Measurements from ENCODE around the gene PPRC1. TPM values are rescaled to one million over a fixed set of nuclear protein-coding genes. Genes with fewer than 3 reads are reported as not detected.

PPRC1 gene
- total RNA-seq, 2 experiments from 2014 or later = 32.5 to 35.8 TPM

GRCh38 chr10:102140218-102140617 lies 7.4 kb downstream of the PPRC1 start:
- Mint-ChIP-seq H3K36me3 (ENCODE audit: low read depth) (peaks cover 64% of the 10 kb centered on the region), H3K27me3 (no peaks in the 10 kb centered on the region), H3K27ac (no peak overlapping the region), H3K4me1 (peaks cover 22% of the 10 kb centered on the region), H3K9me3 (no peaks in the 10 kb centered on the region), H3K4me3 (no peak overlapping the region)
- CTCF ChIA-PET = no interaction called here
- POLR2A ChIA-PET = interaction anchor here (4.3 kb wide), 1 partner anchor 12 kb away, joined by 34 read pairs; the partner anchor contains the start of gene NOLC1
- no peak for DNase-seq

DNA sequence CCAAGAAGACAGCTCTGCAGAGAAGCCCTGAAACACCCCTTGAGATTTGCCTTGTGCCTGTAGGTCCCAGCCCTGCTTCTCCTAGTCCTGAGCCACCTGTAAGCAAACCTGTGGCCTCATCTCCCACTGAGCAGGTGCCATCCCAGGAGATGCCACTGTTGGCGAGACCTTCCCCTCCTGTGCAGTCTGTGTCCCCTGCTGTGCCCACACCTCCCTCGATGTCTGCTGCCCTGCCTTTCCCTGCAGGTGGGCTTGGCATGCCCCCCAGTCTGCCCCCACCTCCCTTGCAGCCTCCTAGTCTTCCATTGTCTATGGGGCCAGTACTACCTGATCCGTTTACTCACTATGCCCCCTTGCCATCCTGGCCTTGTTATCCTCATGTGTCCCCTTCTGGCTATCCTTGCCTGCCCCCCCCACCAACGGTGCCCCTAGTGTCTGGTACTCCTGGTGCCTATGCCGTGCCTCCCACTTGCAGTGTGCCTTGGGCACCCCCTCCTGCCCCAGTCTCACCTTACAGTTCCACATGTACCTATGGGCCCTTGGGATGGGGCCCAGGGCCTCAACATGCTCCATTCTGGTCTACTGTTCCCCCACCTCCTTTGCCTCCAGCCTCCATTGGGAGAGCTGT lies 8.2 kb downstream of the PPRC1 start:
- Mint-ChIP-seq H3K4me3 (no peak overlapping the region), H3K36me3 (ENCODE audit: low read depth) (peaks cover 63% of the 10 kb centered on the region), H3K27ac (no peak overlapping the region), H3K4me1 (peaks cover 14% of the 10 kb centered on the region), H3K27me3 (no peaks in the 10 kb centered on the region), H3K9me3 (no peaks in the 10 kb centered on the region)
- no peak for DNase-seq
- ChIA-PET CTCF (interaction anchor here (0.6 kb wide), 1 partner anchor 28 kb away, joined by 3 read pairs; no protein-coding TSS in a partner anchor), POLR2A (interaction anchor here (4.3 kb wide), 1 partner anchor 11 kb away, joined by 34 read pairs; the partner anchor contains the start of gene NOLC1)

DNA sequence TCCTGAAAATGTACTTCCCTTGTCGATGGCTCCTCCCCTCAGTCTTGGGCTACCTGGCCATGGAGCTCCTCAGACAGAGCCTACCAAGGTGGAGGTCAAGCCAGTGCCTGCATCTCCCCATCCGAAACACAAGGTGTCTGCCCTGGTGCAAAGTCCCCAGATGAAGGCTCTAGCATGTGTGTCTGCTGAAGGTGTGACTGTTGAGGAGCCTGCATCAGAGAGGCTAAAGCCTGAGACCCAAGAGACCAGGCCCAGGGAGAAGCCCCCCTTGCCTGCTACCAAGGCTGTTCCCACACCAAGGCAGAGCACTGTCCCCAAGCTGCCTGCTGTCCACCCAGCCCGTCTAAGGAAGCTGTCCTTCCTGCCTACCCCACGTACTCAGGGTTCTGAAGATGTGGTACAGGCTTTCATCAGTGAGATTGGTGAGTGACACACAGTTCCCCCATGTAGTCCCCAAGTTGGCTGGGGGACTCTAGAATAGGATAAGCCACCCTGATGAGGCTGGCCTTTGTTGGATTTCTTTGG lies 8.8 kb downstream of the PPRC1 start:
- no peak overlapping the region for H3K4me3 Mint-ChIP-seq
- DNase-seq = no peak
- peaks cover 9% of the 10 kb centered on the region for H3K4me1 Mint-ChIP-seq
- peaks cover 65% of the 10 kb centered on the region for H3K36me3 Mint-ChIP-seq (ENCODE audit: low read depth)
- H3K27ac Mint-ChIP-seq = no peak overlapping the region
- CTCF ChIA-PET = interaction anchor here (0.6 to 1.2 kb wide), 2 partner anchors 10 to 28 kb away, joined by 3 read pairs; partner anchors contain the start of gene NOLC1
- H3K27me3 Mint-ChIP-seq = no peaks in the 10 kb centered on the region
- no peaks in the 10 kb centered on the region for H3K9me3 Mint-ChIP-seq
- POLR2A ChIA-PET = interaction anchor here (0.9 to 4.3 kb wide), 2 partner anchors 10 to 11 kb away, joined by 3 to 34 read pairs; partner anchors contain the start of gene NOLC1

DNA sequence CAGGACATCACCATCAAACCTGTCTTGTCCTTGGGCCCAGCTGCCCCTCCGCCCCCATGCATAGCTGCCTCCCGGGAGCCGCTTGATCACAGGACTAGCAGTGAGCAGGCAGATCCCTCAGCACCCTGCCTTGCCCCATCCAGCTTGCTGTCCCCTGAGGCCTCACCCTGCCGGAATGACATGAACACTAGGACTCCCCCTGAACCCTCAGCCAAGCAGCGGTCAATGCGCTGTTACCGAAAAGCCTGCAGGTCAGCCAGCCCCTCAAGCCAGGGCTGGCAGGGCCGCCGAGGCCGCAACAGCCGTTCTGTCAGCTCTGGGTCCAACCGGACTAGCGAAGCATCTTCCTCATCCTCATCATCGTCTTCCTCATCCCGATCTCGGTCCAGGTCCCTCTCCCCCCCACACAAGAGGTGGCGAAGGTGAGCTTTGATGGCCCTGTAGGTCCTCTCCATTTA lies 14.2 kb downstream of the PPRC1 start:
- POLR2A ChIA-PET = interaction anchor here (1.6 to 2.1 kb wide), 2 partner anchors 9 to 12 kb away, joined by 8 to 9 read pairs; no protein-coding TSS in a partner anchor
- H3K27ac Mint-ChIP-seq = no peak overlapping the region
- no peak for DNase-seq
- no peak overlapping the region for H3K4me3 Mint-ChIP-seq
- peaks cover 68% of the 10 kb centered on the region for H3K36me3 Mint-ChIP-seq (ENCODE audit: low read depth)
- no peaks in the 10 kb centered on the region for H3K9me3 Mint-ChIP-seq
- CTCF ChIA-PET = no interaction called here
- no peaks in the 10 kb centered on the region for H3K27me3 Mint-ChIP-seq
- peaks cover 16% of the 10 kb centered on the region for H3K4me1 Mint-ChIP-seq

GRCh38 chr10:102147561-102147960 lies 14.7 kb downstream of the PPRC1 start:
- no peak for DNase-seq
- Mint-ChIP-seq H3K27ac (peak overlapping the region; percentile 42), H3K4me1 (peaks cover 19% of the 10 kb centered on the region), H3K4me3 (no peak overlapping the region), H3K27me3 (no peaks in the 10 kb centered on the region), H3K9me3 (no peaks in the 10 kb centered on the region), H3K36me3 (ENCODE audit: low read depth) (peaks cover 68% of the 10 kb centered on the region)
- ChIA-PET CTCF (no interaction called here), POLR2A (interaction anchor here (1.6 to 2.1 kb wide), 3 partner anchors 8 to 13 kb away, joined by 7 to 9 read pairs (median 8); no protein-coding TSS in a partner anchor)

- Mint-ChIP-seq H3K27me3 (no peaks in the 10 kb centered on the region), H3K4me1 (peaks cover 24% of the 10 kb centered on the region), H3K9me3 (no peaks in the 10 kb centered on the region), H3K4me3 (no peak overlapping the region), H3K27ac (peak overlapping the region; percentile 56), H3K36me3 (ENCODE audit: low read depth) (peaks cover 65% of the 10 kb centered on the region)
- ChIA-PET POLR2A (interaction anchor here (1.1 to 1.6 kb wide), 3 partner anchors 9 to 34 kb away, joined by 3 to 7 read pairs (median 3); no protein-coding TSS in a partner anchor), CTCF (interaction anchor here (1.0 kb wide), 1 partner anchor 13 kb away, joined by 4 read pairs; no protein-coding TSS in a partner anchor)
- DNase-seq = no peak
These were observed 15.4 kb downstream of the PPRC1 start for GRCh38 chr10:102148275-102148674.

DNA sequence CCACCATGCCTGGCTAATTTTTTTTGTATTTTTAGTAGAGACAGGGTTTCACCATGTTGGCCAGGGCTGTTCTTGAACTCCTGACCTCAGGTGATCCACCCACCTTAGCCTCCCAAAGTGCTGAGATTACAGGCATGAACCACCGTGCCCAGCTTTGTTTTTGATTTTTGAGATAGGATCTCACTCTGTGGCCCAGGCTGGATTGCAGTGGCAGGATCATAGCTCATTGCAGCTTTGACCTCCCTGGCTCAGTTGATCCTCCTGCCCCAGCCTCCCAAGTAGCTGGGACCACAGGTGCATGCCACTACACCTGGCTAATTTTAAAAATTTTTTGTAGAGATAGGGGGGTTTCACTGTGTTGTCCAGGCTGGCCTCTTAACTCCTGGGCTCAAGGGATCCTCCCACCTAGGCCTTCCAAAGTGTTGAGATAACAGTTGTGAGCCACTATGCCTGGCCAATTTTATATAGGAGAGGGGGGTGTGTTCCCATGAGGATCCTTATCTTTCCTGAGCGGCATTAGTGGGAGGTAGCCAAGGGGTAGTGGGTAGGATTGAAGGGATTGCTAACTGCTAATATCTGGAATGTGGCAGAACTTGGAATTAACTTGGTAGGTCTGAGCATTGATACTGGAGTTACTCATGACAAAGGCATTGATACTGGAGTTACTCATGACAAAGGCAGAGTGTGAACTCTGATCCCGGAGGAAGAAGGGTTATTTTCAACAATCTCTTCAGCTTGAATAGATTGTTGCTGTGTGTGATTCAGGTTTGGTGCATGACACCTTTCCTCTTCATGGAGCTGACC lies 18.3 kb downstream of the PPRC1 start:
- H3K36me3 Mint-ChIP-seq (ENCODE audit: low read depth) = peaks cover 59% of the 10 kb centered on the region
- no peaks in the 10 kb centered on the region for H3K9me3 Mint-ChIP-seq
- CTCF ChIA-PET = interaction anchor here (0.9 to 3.4 kb wide), 7 partner anchors 9 to 201 kb away, joined by 3 to 18 read pairs (median 4); partner anchors contain the start of gene PPRC1
- no peak for DNase-seq
- peaks cover 47% of the 10 kb centered on the region for H3K4me1 Mint-ChIP-seq
- peak overlapping the region; percentile 90 for H3K4me3 Mint-ChIP-seq
- peak overlapping the region; percentile 87 for H3K27ac Mint-ChIP-seq
- H3K27me3 Mint-ChIP-seq = no peaks in the 10 kb centered on the region
- POLR2A ChIA-PET = interaction anchor here (0.7 to 4.7 kb wide), 20 partner anchors 9 to 333 kb away, joined by 3 to 34 read pairs (median 4); partner anchors contain the start of genes FBXL15, HPS6 and OGA

- POLR2A ChIA-PET = interaction anchor here (0.7 to 4.7 kb wide), 19 partner anchors 9 to 334 kb away, joined by 3 to 34 read pairs (median 5); partner anchors contain the start of genes C10orf95, FBXL15, HPS6 and OGA
- CTCF ChIA-PET = interaction anchor here (1.2 to 3.4 kb wide), 6 partner anchors 10 to 200 kb away, joined by 3 to 18 read pairs (median 5); partner anchors contain the start of gene PPRC1
- H3K4me3 Mint-ChIP-seq = peak within 1 kb of the TSS; percentile 90
- DNase-seq = peak; percentile 100
- H3K9me3 Mint-ChIP-seq = no peaks in the 10 kb centered on the region
- H3K4me1 Mint-ChIP-seq = peaks cover 55% of the 10 kb centered on the region
- H3K27ac Mint-ChIP-seq = peak within 1 kb of the TSS; percentile 87
- H3K36me3 Mint-ChIP-seq (ENCODE audit: low read depth) = peaks cover 65% of the 10 kb centered on the region
- no peaks in the 10 kb centered on the region for H3K27me3 Mint-ChIP-seq
These were observed 19.1 kb downstream of the PPRC1 start, which contains the start of gene NOLC1 for GRCh38 chr10:102151774-102152544. Gene NOLC1, plus strand, starts transcription at chr10:102152389. Its CDS starts 22 bp downstream, at chr10:102152411.

DNA sequence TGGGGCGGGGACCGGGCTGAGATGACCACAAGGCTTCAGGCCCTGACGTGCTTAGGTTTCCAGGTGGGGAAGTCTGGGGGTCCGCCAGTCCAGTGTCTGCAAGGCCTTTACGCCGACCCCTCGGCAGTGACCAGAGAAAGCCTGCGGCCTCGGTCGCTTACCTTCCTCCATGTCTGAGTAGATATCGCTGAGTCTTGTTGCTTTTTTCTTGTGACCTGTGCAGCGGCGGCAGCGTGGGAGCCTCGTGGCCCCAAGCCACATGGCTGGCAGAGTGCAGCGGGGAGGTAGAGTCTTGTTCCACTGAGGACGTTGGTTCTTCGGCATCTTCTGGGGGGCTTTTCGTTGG lies 19.7 kb downstream of the PPRC1 start:
- POLR2A ChIA-PET = interaction anchor here (0.7 to 4.7 kb wide), 16 partner anchors 8 to 334 kb away, joined by 3 to 34 read pairs (median 6); partner anchors contain the start of genes C10orf95, FBXL15, HPS6 and OGA
- peak; percentile 49 for DNase-seq
- H3K4me3 Mint-ChIP-seq = peak overlapping the region; percentile 90

GRCh38 chr10:102153093-102153620 lies 20.3 kb downstream of the PPRC1 start:
- peak overlapping the region; percentile 87 for H3K27ac Mint-ChIP-seq
- H3K9me3 Mint-ChIP-seq = no peaks in the 10 kb centered on the region
- H3K27me3 Mint-ChIP-seq = no peaks in the 10 kb centered on the region
- no peak for DNase-seq
- peaks cover 63% of the 10 kb centered on the region for H3K36me3 Mint-ChIP-seq (ENCODE audit: low read depth)
- POLR2A ChIA-PET = interaction anchor here (0.9 to 4.7 kb wide), 8 partner anchors 13 to 335 kb away, joined by 3 to 34 read pairs (median 10); partner anchors contain the start of genes FBXL15, OGA and PPRC1
- peak overlapping the region; percentile 90 for H3K4me3 Mint-ChIP-seq
- H3K4me1 Mint-ChIP-seq = peaks cover 61% of the 10 kb centered on the region
- CTCF ChIA-PET = interaction anchor here (1.0 to 3.4 kb wide), 6 partner anchors 16 to 351 kb away, joined by 3 to 16 read pairs (median 4); partner anchors contain the start of genes ACTR1A and SUFU

More for the DNA sequence above, 19.7 kb downstream of the PPRC1 start:
- Mint-ChIP-seq H3K27ac (peak overlapping the region; percentile 87), H3K4me1 (peaks cover 60% of the 10 kb centered on the region), H3K36me3 (ENCODE audit: low read depth) (peaks cover 65% of the 10 kb centered on the region), H3K9me3 (no peaks in the 10 kb centered on the region), H3K27me3 (no peaks in the 10 kb centered on the region)
- CTCF ChIA-PET = interaction anchor here (1.3 to 3.4 kb wide), 5 partner anchors 10 to 34 kb away, joined by 3 to 18 read pairs (median 6); partner anchors contain the start of gene PPRC1

DNA sequence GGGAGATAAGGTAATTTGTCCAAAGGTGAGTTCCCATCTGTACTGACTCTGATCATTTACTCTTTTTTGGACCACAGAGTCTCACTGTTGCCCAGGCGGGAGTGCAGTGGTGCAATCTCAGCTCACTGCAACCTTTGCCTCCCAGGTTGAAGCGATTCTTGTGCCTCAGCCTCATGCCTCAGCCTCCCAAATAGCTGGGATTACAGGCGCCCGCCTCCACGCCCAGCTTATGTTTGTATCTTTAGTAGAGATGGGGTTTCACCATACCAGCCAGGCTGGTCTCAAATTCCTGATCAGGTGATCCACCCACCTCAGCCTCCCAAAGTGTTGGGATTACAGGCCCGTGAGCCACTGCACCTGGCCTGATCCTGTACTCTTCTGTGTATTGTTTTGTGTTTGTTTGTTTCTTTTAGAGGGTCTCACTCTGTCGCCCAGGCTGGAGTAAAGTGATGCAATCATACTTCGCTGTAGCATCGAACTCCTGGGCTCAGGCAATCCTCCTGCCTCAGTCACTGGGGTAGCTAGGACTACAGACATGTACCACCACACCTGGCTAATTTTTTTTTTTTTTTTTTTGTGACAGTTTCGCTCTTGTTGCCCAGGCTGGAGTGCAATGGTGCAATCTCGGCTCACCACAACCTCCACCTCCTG lies 21.8 kb downstream of the PPRC1 start:
- no peaks in the 10 kb centered on the region for H3K27me3 Mint-ChIP-seq
- peaks cover 63% of the 10 kb centered on the region for H3K4me1 Mint-ChIP-seq
- peaks cover 64% of the 10 kb centered on the region for H3K36me3 Mint-ChIP-seq (ENCODE audit: low read depth)
- peak overlapping the region; percentile 60 for H3K4me3 Mint-ChIP-seq
- ChIA-PET CTCF (interaction anchor here (0.8 to 1.2 kb wide), 4 partner anchors 15 to 348 kb away, joined by 3 to 6 read pairs (median 4); partner anchors contain the start of gene ACTR1A), POLR2A (interaction anchor here (0.9 to 4.7 kb wide), 3 partner anchors 9 to 266 kb away, joined by 3 to 34 read pairs (median 7); partner anchors contain the start of gene FBXL15)
- DNase-seq = no peak
- no peaks in the 10 kb centered on the region for H3K9me3 Mint-ChIP-seq
- H3K27ac Mint-ChIP-seq = peak overlapping the region; percentile 31
